Activated CD4-positive, alpha-beta T cell treated with anti-CD3 and anti-CD28 coated beads, Interleukin-2, amount 10 ng/mL, durations not matched to agents 7 days and 5 days (primary cell): ENCODE data around the gene VDR. TPM values are rescaled to one million over a fixed set of nuclear protein-coding genes. Genes with fewer than 3 reads are reported as not detected.
"Not testable (repeated sequence)": the region's sequence is repeated elsewhere in the genome, so short reads cannot be mapped to it uniquely, and the experiment has no call there.

Experiments used
- CTCF ChIA-PET: fragments of 350-600 bp; sonication (Branson Sonifier 250); formaldehyde crosslinking; loops from one replicate; lab custom pipeline; 2021; ENCODE audit warnings: antibody characterized with exemption; lab: Charles Lee
- POLR2A ChIA-PET: fragments of 350-600 bp; sonication (Branson Sonifier 250); formaldehyde crosslinking; loops from one replicate; lab custom pipeline; 2021; ENCODE audit warnings: antibody characterized with exemption; lab: Charles Lee
- DNase-seq: peaks from one replicate; pipeline ENCODE4 v3.0.0-alpha.2; 2020
- H3K27ac Mint-ChIP-seq: one replicate; pipeline ENCODE4 v1.8.0; 2021; ENCODE audit warnings: mild to moderate bottlenecking, moderate library complexity, mixed read lengths
- H3K27me3 Mint-ChIP-seq: one replicate; pipeline ENCODE4 v1.8.0; 2021; ENCODE audit warnings: mixed read lengths
- H3K36me3 Mint-ChIP-seq: one replicate; pipeline ENCODE4 v1.8.0; 2021; ENCODE audit warnings: low read depth, mixed read lengths
- H3K4me1 Mint-ChIP-seq: one replicate; pipeline ENCODE4 v1.8.0; 2021; ENCODE audit warnings: mixed read lengths
- H3K4me3 Mint-ChIP-seq: one replicate; pipeline ENCODE4 v1.8.0; 2021; ENCODE audit warnings: mild to moderate bottlenecking, moderate library complexity, mixed read lengths
- H3K9me3 Mint-ChIP-seq: one replicate; pipeline ENCODE4 v1.8.0; 2021; ENCODE audit warnings: mixed read lengths
- total RNA-seq, 2 experiments: library from RNA; stranded (reverse); gene quantifications; one replicate each; pipeline ENCODE4 v1.2.3, GENCODE V29; 2021

VDR gene
- total RNA-seq, 2 experiments from 2014 or later, result 16.4 to 17.3 TPM

DNA sequence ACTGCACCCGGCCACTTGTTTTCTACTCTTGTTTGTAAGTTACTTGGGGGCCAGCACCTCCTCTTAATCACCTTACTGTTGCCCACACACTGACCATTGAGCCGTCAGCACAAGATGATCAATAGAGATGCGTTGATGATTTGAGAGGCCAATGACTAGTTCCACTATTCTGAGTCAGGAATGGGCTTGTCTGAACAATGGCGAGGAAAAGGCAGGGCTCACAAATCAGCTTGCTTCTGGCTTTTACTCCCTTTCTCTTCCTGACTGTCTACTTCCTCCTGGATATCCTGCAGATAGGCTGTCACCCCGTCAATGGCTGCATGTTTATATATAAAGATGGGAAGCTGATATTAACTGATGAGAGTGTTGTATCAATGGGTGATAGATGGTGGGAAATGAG lies 55.9 kb downstream of the VDR start:
- DNase-seq, result no peak
- no peaks in the 10 kb centered on the region for H3K27me3 Mint-ChIP-seq
- H3K4me3 Mint-ChIP-seq, result no peak overlapping the region
- no peak overlapping the region for H3K27ac Mint-ChIP-seq
- no peaks in the 10 kb centered on the region for H3K4me1 Mint-ChIP-seq
- H3K36me3 Mint-ChIP-seq, result peaks cover 14% of the 10 kb centered on the region
- no peaks in the 10 kb centered on the region for H3K9me3 Mint-ChIP-seq
- ChIA-PET POLR2A (no interaction called here), CTCF (interaction anchor here (0.6 to 3.6 kb wide), 4 partner anchors 11 to 1952 kb away, joined by 3 to 17 read pairs (median 4); no protein-coding TSS in a partner anchor)

DNA sequence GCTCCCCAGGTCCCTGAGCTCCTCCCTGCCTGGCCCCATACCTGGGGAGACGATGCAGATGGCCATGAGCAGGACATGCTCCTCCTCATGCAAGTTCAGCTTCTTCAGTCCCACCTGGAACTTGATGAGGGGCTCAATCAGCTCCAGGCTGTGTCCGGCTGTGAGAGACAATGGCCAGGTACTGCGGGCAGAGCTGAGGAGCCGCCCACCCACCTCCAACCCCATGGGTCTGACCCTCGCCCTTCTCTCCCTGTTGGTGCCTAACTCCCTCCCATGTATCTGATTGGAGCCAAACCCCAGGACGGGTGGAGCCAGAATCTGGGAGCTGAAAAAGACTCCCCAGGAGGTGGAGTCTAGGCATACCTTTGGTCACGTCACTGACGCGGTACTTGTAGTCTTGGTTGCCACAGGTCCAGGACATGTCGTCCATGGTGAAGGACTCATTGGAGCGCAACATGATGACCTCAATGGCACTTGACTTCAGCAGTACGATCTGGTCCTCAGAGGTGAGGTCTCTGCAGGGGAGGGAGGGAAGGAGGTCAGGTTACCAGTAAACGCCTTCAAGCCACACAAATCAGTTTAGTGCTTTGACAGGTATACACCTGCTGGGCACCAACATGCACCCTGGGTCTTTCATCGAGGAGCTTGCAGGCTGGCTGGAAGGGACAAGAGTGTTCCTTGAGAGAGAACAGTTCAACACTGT lies 58.3 kb downstream of the VDR start:
- ChIA-PET POLR2A (no interaction called here), CTCF (interaction anchor here (0.5 to 3.6 kb wide), 4 partner anchors 8 to 195 kb away, joined by 3 to 17 read pairs (median 3); no protein-coding TSS in a partner anchor)
- no peak for DNase-seq
- Mint-ChIP-seq H3K4me1 (no peaks in the 10 kb centered on the region), H3K4me3 (no peak overlapping the region), H3K36me3 (peaks cover 9% of the 10 kb centered on the region), H3K27me3 (no peaks in the 10 kb centered on the region), H3K9me3 (no peaks in the 10 kb centered on the region), H3K27ac (no peak overlapping the region)

DNA sequence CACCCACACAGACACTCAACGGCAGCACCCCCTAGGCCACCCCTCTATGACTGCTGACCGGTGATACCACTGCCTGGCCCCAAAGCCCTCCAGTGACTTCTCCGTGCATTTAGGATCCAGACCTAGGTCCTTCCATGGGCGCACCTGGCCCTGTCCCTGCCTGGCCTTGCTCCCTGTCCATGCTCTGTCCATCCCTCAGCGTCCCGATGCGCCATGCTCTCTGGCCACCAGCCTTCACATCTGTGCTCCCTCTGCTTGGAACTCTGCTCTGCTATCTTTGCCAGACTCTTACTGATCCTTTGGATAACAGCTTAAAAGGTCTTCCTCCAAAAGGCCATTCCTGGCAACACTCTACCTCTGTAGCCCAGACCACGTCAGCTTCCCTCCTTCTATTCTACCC lies 59.7 kb downstream of the VDR start:
- no peak overlapping the region for H3K27ac Mint-ChIP-seq
- ChIA-PET CTCF (interaction anchor here (1.2 to 1.4 kb wide), 2 partner anchors 11 to 12 kb away, joined by 3 to 5 read pairs; no protein-coding TSS in a partner anchor), POLR2A (no interaction called here)
- H3K36me3 Mint-ChIP-seq, result peaks cover 6% of the 10 kb centered on the region
- no peaks in the 10 kb centered on the region for H3K4me1 Mint-ChIP-seq
- no peaks in the 10 kb centered on the region for H3K27me3 Mint-ChIP-seq
- no peak for DNase-seq
- no peak overlapping the region for H3K4me3 Mint-ChIP-seq
- H3K9me3 Mint-ChIP-seq, result no peaks in the 10 kb centered on the region

DNA sequence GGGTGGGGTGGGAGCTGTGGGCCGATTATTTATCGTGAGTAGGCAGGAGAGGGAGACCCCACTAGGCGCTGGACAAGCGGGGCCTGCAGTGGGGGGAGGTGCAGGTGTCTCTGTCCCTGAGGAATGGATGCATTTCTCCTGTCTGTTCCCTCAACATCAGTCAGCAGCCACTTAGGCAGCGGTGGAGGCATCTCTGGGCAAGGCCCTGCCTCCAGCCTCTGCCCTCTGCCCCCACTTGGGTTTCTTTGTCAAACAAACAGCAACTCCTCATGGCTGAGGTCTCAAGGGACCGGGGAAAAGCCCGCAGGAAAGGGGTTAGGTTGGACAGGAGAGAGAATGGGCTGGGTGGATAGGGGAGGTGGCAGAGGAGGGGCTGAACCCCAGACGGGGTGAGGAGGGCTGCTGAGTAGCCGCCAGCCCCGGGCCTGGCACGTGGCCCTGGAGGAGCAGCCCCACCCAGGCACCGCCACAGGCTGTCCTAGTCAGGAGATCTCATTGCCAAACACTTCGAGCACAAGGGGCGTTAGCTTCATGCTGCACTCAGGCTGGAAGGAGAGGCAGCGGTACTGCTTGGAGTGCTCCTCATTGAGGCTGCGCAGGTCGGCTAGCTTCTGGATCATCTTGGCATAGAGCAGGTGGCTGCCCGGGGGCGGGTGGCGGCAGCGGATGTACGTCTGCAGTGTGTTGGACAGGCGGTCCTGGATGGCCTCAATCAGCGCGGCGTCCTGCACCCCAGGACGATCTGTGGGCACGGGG lies 60.4 kb downstream of the VDR start:
- H3K4me1 Mint-ChIP-seq, result peaks cover 2% of the 10 kb centered on the region

DNA sequence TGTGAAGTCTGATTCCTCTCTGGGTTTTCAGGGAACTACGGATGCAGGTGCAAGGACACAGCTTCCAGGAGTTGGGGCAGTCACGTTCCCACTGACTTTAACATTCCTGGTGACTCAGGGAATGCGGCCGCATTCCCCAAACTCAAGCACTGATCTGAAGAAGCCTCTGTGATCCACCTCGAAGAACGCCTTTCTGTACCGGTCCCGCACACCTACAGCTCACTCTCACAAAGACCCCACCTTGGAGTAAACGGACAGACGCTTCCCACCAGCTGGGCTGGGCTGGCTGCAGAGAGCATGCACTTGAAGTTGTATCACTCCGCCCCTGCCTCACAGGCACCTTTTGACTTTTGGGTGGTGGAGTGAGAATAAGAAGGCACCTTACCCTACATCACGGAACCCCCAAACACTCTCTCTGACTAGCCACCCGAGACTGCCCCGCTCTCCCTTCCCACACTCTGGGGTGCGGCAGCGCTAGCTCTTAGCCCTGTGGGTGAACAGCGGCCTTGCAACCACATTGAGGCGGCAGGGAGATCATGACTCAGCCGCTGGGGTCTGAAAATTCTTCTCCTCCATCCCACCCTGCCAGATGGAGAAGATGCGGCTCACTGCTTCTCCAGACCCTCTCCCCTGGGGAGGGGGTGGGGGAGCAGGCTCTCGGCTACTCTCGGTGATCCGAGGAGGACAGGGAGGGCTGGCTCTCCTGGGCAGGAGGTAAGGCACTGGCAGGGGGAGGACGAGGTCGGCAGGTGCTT lies 61.4 kb downstream of the VDR start:
- Mint-ChIP-seq H3K4me1 (peaks cover 2% of the 10 kb centered on the region), H3K4me3 (no peak overlapping the region), H3K27me3 (no peaks in the 10 kb centered on the region), H3K36me3 (peaks cover 6% of the 10 kb centered on the region), H3K9me3 (no peaks in the 10 kb centered on the region), H3K27ac (no peak overlapping the region)
- ChIA-PET POLR2A (interaction anchor here (0.6 kb wide), 1 partner anchor 12 kb away, joined by 3 read pairs; no protein-coding TSS in a partner anchor), CTCF (interaction anchor here (1.4 to 17.9 kb wide), 3 partner anchors 10 to 102 kb away, joined by 3 to 309 read pairs (median 45); partner anchors contain the start of gene HDAC7)
- no peak for DNase-seq

More for the DNA sequence above, 60.4 kb downstream of the VDR start:
- ChIA-PET POLR2A (no interaction called here), CTCF (interaction anchor here (1.2 to 7.5 kb wide), 3 partner anchors 10 to 103 kb away, joined by 3 to 45 read pairs (median 5); no protein-coding TSS in a partner anchor)
- peaks cover 6% of the 10 kb centered on the region for H3K36me3 Mint-ChIP-seq
- no peak overlapping the region for H3K4me3 Mint-ChIP-seq
- H3K27ac Mint-ChIP-seq, result no peak overlapping the region
- H3K27me3 Mint-ChIP-seq, result no peaks in the 10 kb centered on the region
- no peak for DNase-seq
- H3K9me3 Mint-ChIP-seq, result no peaks in the 10 kb centered on the region

DNA sequence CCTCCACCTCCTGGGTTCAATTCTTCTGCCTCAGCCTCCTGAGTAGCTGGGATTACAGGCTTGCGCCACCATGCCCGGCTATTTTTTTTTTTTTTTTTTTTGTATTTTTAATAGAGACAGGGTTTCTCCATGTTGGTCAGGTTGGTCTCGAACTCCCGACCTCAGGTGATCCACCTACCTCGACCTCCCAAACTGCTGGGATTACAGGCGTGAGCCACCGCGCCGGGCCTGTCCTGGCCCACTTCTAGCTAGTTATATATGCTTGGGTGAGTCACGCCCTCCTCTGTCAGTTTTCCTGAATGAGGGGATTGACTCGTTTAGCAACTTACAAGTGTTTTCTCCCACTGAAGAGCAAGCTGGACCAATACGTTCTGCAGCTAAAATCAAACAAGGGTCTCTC lies 62.3 kb downstream of the VDR start:
- H3K36me3 Mint-ChIP-seq, DNase-seq, H3K9me3 Mint-ChIP-seq, H3K27me3 Mint-ChIP-seq, H3K4me1 Mint-ChIP-seq, H3K4me3 Mint-ChIP-seq, H3K27ac Mint-ChIP-seq, POLR2A ChIA-PET: not testable (repeated sequence)
- CTCF ChIA-PET, result interaction anchor here (0.6 to 17.9 kb wide), 11 partner anchors 10 to 1978 kb away, joined by 3 to 309 read pairs (median 5); partner anchors contain the start of genes HDAC7 and TMEM106C

DNA sequence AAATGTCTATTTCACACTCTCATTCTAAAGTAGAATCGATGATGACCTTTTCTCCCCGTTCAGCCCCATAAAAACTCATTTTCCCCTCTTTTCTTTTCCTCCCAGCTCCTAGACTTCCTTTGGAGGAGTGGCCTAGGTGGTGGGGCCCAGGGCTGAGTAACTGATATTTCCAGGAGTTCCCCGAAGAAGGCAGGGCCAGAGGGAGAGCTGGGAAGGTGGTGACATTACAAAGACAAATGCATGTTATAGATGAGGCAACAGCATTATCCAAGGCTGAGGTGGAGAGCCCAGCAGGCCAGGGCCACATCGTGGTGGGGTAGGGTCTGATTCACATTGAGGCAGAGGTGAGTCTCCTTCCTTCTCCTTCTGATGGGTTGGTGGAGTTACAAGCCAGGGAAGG lies 62.9 kb downstream of the VDR start:
- Mint-ChIP-seq H3K4me3 (no peak overlapping the region), H3K4me1 (peaks cover 14% of the 10 kb centered on the region), H3K27me3 (no peaks in the 10 kb centered on the region), H3K9me3 (no peaks in the 10 kb centered on the region), H3K36me3 (peaks cover 6% of the 10 kb centered on the region), H3K27ac (no peak overlapping the region)
- CTCF ChIA-PET, result interaction anchor here (0.6 to 17.9 kb wide), 11 partner anchors 9 to 1977 kb away, joined by 3 to 309 read pairs (median 5); partner anchors contain the start of genes HDAC7 and TMEM106C
- DNase-seq, result no peak
- POLR2A ChIA-PET, result no interaction called here

DNA sequence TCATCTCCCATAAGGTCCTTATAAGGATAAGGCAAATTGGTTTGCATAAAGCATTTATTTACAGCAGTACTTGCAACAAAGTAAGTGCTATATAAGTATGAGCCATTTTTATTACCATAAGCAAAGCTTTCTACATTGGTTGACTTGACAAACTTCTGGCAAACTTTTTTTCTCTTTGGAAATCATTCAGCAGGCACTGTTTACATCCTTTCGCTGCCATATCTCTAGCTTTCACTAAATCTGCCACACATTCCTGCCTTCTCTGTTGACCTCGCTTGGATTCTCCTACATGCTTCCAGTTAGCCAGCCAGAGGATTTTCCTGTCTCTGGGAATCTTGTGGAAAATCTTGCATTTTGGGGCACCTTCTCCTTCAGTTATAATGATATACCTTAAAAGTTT lies 63.3 kb downstream of the VDR start:
- H3K36me3 Mint-ChIP-seq, result peaks cover 5% of the 10 kb centered on the region
- H3K27ac Mint-ChIP-seq, result no peak overlapping the region

DNA sequence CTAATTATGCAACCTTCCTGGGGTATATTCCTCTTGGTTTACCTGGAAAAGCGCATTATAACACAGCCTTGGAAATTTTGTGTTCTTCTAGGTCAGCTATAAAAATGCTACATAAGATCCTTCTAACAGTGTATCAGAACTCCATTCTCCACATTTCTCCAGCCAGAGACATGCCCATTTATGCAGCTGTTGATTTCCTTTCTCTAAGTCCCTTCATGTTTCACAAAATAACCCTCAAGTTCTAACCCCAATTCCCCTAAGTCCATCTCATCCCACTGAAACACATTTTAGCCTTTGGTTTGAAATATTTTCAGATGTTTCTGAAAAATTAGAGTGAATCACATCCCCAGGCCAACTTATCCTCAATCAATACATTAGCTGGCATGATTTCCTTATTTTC lies 64.2 kb downstream of the VDR start:
- no peaks in the 10 kb centered on the region for H3K9me3 Mint-ChIP-seq
- no peak for DNase-seq
- no peak overlapping the region for H3K4me3 Mint-ChIP-seq
- H3K27ac Mint-ChIP-seq, result peak overlapping the region; percentile 54
- CTCF ChIA-PET, result interaction anchor here (0.6 to 17.9 kb wide), 12 partner anchors 12 to 125 kb away, joined by 3 to 309 read pairs (median 5); partner anchors contain the start of gene HDAC7
- H3K4me1 Mint-ChIP-seq, result peaks cover 26% of the 10 kb centered on the region
- POLR2A ChIA-PET, result interaction anchor here (0.6 to 0.9 kb wide), 3 partner anchors 45 to 99 kb away, joined by 4 to 6 read pairs (median 4); no protein-coding TSS in a partner anchor
- H3K27me3 Mint-ChIP-seq, result no peaks in the 10 kb centered on the region
- H3K36me3 Mint-ChIP-seq, result peaks cover 4% of the 10 kb centered on the region

More for the DNA sequence above, 63.3 kb downstream of the VDR start:
- POLR2A ChIA-PET, result interaction anchor here (0.9 kb wide), 1 partner anchor 100 kb away, joined by 4 read pairs; no protein-coding TSS in a partner anchor
- CTCF ChIA-PET, result interaction anchor here (1.0 to 17.9 kb wide), 11 partner anchors 9 to 122 kb away, joined by 3 to 309 read pairs (median 5); partner anchors contain the start of genes HDAC7 and TMEM106C
- no peaks in the 10 kb centered on the region for H3K9me3 Mint-ChIP-seq
- DNase-seq, result no peak
- H3K4me3 Mint-ChIP-seq, result no peak overlapping the region
- no peaks in the 10 kb centered on the region for H3K27me3 Mint-ChIP-seq
- H3K4me1 Mint-ChIP-seq, result peaks cover 17% of the 10 kb centered on the region

DNA sequence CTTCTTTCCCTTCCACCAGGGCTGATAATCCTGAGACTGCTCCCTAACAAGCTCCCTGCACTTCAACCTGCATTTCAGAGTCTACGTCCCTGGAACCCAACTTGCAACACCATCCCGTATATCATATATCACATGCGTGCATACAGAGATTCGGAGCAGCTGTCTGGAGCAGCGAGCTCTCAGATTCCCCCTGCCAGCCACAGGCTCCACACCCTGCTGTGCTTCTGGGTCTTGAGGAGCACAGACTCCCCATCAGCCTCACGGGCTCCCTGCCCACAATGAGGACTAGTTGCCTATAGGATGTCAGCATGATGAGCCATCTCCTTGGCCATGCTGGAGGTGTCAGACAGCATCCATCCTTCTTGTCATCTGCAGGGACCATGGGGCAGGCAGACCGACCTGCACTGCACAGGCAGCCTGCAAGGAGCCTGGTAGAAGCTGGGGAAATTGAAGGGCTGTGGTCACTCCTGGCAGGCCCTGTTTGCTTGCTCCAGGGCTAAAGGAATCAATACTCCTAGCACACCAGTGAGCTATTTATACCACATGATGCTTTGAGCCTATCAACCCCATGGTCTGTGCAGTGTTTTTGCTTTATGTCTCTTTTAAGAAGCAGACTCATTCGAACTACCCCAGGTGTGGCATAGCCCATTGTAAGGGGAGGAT lies 65.4 kb downstream of the VDR start:
- Mint-ChIP-seq H3K36me3 (no peaks in the 10 kb centered on the region), H3K9me3 (no peaks in the 10 kb centered on the region), H3K4me3 (no peak overlapping the region), H3K27me3 (no peaks in the 10 kb centered on the region), H3K4me1 (peaks cover 39% of the 10 kb centered on the region), H3K27ac (no peak overlapping the region)
- POLR2A ChIA-PET, result no interaction called here
- CTCF ChIA-PET, result interaction anchor here (0.7 to 17.9 kb wide), 35 partner anchors 8 to 213 kb away, joined by 3 to 309 read pairs (median 6); partner anchors contain the start of genes HDAC7, RAPGEF3, SLC48A1 and TMEM106C
- no peak for DNase-seq

DNA sequence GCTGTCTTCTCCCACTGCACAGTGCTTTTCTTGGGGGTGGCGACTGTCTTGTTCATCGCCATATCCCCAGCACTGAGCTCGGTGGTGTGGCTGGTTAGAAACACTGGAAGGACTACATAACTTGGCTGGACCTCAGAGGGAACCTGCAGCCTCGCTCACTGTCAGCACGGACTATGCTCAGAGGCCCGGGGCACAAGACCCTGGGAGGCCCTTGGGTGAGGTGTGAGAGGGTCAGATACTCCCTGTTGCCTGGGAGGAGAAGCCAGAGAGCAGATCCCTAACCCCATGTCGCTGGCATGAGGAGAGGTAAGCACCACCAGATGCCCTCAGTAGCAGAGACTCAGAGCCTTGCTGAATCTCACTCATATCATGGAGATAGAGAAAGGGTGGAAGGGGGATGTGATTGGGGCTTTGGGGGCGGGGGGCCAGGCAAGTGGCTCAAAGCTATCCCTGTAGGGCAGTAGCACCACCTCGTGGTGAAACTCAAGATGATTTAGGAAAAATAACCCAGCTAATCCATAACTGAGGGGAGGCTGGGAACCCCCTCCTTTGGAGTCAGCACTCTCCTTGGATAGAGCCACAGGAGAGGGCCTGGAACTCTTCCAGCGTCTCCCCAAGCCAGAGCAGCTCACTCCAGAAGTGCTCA lies 66.4 kb downstream of the VDR start:
- H3K27ac Mint-ChIP-seq, result no peak overlapping the region
- no peaks in the 10 kb centered on the region for H3K36me3 Mint-ChIP-seq
- H3K9me3 Mint-ChIP-seq, result no peaks in the 10 kb centered on the region
- DNase-seq, result peak; percentile 57
- CTCF ChIA-PET, result interaction anchor here (1.0 to 17.9 kb wide), 43 partner anchors 9 to 320 kb away, joined by 3 to 309 read pairs (median 5); partner anchors contain the start of genes HDAC7, RAPGEF3, SLC48A1 and TMEM106C
- POLR2A ChIA-PET, result no interaction called here
- peaks cover 48% of the 10 kb centered on the region for H3K4me1 Mint-ChIP-seq
- no peaks in the 10 kb centered on the region for H3K27me3 Mint-ChIP-seq
- no peak overlapping the region for H3K4me3 Mint-ChIP-seq
